Peyer's patch (tissue), 4 donors: ENCODE results near the gene SLC22A23. TPM values are rescaled to one million over a fixed set of nuclear protein-coding genes. Genes with fewer than 3 reads are reported as not detected.

ENCODE experiments used
- DNase-seq, 3 donors: peaks; one replicate each; pipeline ENCODE4 v3.0.0-alpha.2; 2017 to 2019
- H3K27ac ChIP-seq, 4 donors: fragments of 200-600 bp; sonication (generic); one replicate each; pipeline ENCODE4 v1.5.1; 2016 to 2019
- H3K27me3 ChIP-seq, 2 donors: fragments of 200-600 bp; sonication (generic); one replicate each; pipeline ENCODE4 v1.5.1; 2019
- H3K36me3 ChIP-seq, 3 donors: fragments of 200-600 bp; sonication (generic); one replicate each; pipeline ENCODE4 v1.5.1; 2016 to 2019
- H3K4me1 ChIP-seq, 4 donors: fragments of 200-600 bp; sonication (generic); one replicate each; pipeline ENCODE4 v1.5.1; 2016 to 2019
- H3K4me3 ChIP-seq, 4 donors: fragments of 200-600 bp; sonication (generic); 1 replicate in 3 of 4; 2 replicates in 1 of 4; pipeline ENCODE4 v1.5.1; 2016 to 2019; ENCODE audit warnings: mild to moderate bottlenecking in 1 of 4
- H3K9me3 ChIP-seq, 4 donors: fragments of 200-600 bp; sonication (generic); one replicate each; pipeline ENCODE4 v1.5.1; 2016 to 2019; ENCODE audit warnings: mild to moderate bottlenecking in 1 of 4
- POLR2A ChIP-seq, 2 donors: fragments of 450-650 bp; IDR thresholded peaks; one replicate each; pipeline ENCODE4 v1.5.1; 2017; ENCODE audit warnings: antibody characterized with exemption in 2 of 2, mild to moderate bottlenecking in 2 of 2, moderate library complexity in 2 of 2
- total RNA-seq, 4 donors: library from RNA; depleted of rRNA; stranded (reverse); fragments of >200 nt; gene quantifications; one replicate each; pipeline ENCODE4 v1.1.0, GENCODE V29; 2016
- TF ChIP-seq, protein P1 (sequence below), 6 experiments: fragments of 450-650 bp in 4 of 6; fragments of 200-600 bp in 2 of 6; sonication (generic) in 1 of 6; IDR thresholded peaks; one replicate each; pipeline ENCODE4 v1.5.1; 2017 to 2019; ENCODE audit warnings: antibody characterized with exemption in 6 of 6, mild to moderate bottlenecking in 3 of 6, moderate library complexity in 1 of 6

SLC22A23 gene
- total RNA-seq, 4 donors from 2014 or later, result 22.3 to 145 (median 91.6) TPM

DNA sequence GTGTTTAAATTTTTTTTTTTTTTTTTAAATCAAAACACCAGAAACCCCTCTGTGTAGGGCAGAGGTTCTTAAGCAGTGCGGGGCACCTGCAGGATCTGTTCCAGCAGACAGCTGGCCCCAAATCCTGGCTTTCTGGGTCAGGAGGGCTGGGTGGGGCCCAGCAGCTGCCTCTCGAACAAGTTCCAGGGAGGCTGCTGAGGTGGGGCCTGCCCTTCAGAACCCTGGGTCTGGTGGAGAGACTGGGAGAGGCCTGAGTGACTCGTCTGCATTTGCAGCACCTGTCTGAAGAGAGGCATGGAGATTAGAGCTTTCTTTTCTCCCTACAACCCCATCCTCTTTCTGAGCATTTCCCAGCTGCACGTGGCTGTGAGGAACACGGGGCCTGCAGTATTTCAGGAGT is 189.7 kb downstream of the SLC22A23 start:
- H3K4me3 ChIP-seq, result no peak overlapping the region
- no peaks in the 10 kb centered on the region for H3K9me3 ChIP-seq
- DNase-seq, result no peak
- no peak for TF ChIP-seq POLR2A (IDR thresholded peaks at IDR 0.05)
- TF ChIP-seq, protein P1, sequence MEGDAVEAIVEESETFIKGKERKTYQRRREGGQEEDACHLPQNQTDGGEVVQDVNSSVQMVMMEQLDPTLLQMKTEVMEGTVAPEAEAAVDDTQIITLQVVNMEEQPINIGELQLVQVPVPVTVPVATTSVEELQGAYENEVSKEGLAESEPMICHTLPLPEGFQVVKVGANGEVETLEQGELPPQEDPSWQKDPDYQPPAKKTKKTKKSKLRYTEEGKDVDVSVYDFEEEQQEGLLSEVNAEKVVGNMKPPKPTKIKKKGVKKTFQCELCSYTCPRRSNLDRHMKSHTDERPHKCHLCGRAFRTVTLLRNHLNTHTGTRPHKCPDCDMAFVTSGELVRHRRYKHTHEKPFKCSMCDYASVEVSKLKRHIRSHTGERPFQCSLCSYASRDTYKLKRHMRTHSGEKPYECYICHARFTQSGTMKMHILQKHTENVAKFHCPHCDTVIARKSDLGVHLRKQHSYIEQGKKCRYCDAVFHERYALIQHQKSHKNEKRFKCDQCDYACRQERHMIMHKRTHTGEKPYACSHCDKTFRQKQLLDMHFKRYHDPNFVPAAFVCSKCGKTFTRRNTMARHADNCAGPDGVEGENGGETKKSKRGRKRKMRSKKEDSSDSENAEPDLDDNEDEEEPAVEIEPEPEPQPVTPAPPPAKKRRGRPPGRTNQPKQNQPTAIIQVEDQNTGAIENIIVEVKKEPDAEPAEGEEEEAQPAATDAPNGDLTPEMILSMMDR (IDR thresholded peaks at IDR 0.05), result no peak
- H3K4me1 ChIP-seq, result peaks cover 0 to 13% (median 0%) of the 10 kb centered on the region in 4 donors
- peaks cover 0 to 45% (median 0%) of the 10 kb centered on the region in 3 donors for H3K36me3 ChIP-seq
- H3K27ac ChIP-seq, result no peak overlapping the region
- H3K27me3 ChIP-seq, result no peaks in the 10 kb centered on the region

DNA sequence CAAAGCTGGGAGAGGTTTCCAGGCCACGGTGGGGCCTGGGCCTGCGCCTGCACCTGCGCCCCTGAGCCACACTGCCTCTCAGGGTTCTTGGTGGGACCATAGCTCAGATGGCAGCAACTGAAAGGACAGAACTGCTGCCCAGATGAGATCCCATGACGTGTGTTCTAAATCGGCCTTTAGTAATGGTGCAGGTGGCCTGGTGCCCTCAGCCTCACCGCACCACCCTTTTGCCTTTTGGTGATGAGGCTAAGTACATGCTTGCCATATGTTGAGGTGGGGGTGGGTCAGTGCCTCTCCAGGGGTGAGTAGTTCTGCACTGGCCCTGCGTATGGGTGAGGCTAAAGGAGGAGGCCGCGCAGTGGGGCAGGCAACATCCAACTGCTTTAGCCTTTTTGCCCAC is 190.7 kb downstream of the SLC22A23 start:
- Histone ChIP-seq H3K4me3 (no peak overlapping the region), H3K27me3 (no peaks in the 10 kb centered on the region), H3K4me1 (peaks cover 0 to 13% (median 0%) of the 10 kb centered on the region in 4 donors), H3K9me3 (no peaks in the 10 kb centered on the region), H3K36me3 (peaks cover 0 to 36% (median 0%) of the 10 kb centered on the region in 3 donors), H3K27ac (no peak overlapping the region)
- TF ChIP-seq, protein P1 (IDR thresholded peaks at IDR 0.05), result no peak
- no peak for TF ChIP-seq POLR2A (IDR thresholded peaks at IDR 0.05)
- peak in 1 of 3 donors; percentile 43 for DNase-seq

DNA sequence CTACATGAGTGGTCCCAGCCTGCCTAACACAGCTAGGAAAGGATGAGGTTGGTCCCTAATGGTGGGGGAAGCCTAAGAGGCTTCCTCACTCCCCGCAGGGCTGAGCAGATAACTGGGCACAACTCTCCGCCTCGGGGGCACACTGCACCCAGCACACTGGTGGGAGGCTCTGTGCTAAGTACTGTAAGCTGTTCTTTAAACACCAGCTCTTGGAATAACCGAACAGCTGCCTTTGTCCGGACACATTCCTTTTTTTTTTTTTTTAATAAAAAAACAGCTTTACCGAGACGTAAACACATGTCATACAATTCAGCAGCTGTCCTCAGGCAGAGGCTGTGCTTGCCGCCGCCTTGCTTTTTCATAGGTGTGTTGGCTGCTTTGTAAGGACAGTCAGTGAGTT is 191.2 kb downstream of the SLC22A23 start:
- DNase-seq, result peak in 1 of 3 donors; percentile 40
- Histone ChIP-seq H3K4me1 (peaks cover 0 to 13% (median under 1%) of the 10 kb centered on the region in 4 donors), H3K4me3 (no peak overlapping the region), H3K27ac (no peak overlapping the region), H3K27me3 (no peaks in the 10 kb centered on the region), H3K9me3 (no peaks in the 10 kb centered on the region), H3K36me3 (peaks cover 0 to 34% (median 0%) of the 10 kb centered on the region in 3 donors)
- TF ChIP-seq POLR2A (IDR thresholded peaks at IDR 0.05), result no peak
- TF ChIP-seq, protein P1 (IDR thresholded peaks at IDR 0.05), result no peak

DNA sequence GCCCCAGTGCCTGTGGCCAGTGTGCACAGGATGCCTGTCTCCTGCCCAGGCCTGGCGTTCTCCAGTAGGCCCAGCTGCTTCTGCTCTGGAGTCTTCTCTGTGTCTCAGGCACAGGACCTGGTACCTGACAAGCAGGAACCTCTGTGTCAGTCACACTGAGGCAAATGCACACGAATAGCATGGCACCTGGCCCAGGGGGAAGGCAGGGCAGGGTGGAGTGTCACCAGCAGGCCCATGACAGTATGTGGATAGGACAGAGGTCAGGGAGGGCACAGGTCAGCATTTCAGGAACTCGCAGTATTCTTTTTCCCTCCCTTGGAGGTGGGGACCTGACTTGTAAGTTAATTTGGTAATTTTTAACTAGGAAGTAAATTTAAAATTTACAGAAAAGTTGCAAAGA is 192.5 kb downstream of the SLC22A23 start:
- Histone ChIP-seq H3K27ac (no peak overlapping the region), H3K27me3 (no peaks in the 10 kb centered on the region), H3K4me1 (peaks cover 0 to 25% (median 6%) of the 10 kb centered on the region in 4 donors), H3K4me3 (no peak overlapping the region), H3K36me3 (peaks cover 0 to 24% (median 0%) of the 10 kb centered on the region in 3 donors), H3K9me3 (no peaks in the 10 kb centered on the region)
- peak in 1 of 3 donors; percentile 46 for DNase-seq
- TF ChIP-seq, protein P1 (IDR thresholded peaks at IDR 0.05), result no peak
- no peak for TF ChIP-seq POLR2A (IDR thresholded peaks at IDR 0.05)

DNA sequence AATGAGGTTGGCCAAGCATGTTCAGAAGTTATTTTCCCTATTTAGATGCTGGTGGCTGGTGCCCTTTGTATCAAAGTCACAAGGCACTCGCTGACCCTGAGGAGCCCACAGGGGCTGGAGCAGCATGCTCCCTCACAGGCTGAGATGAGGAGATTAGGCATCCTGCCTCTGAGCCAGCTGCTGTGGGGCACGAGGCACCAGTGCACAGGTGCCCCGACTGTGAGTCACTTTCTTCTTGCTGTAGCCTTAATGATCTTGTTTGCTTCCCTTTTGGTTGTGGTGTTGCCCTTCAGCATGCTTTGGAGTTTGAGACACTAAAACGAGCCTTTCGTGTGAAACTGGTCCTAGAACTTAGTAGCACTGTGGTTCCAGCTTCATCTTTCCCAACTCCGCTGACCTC is 193.8 kb downstream of the SLC22A23 start:
- DNase-seq, result no peak
- Histone ChIP-seq H3K4me1 (peaks cover 0 to 25% (median 6%) of the 10 kb centered on the region in 4 donors), H3K9me3 (no peaks in the 10 kb centered on the region), H3K27me3 (no peaks in the 10 kb centered on the region), H3K27ac (no peak overlapping the region), H3K36me3 (peaks cover 0 to 13% (median 0%) of the 10 kb centered on the region in 3 donors), H3K4me3 (no peak overlapping the region)
- TF ChIP-seq POLR2A (IDR thresholded peaks at IDR 0.05), result no peak
- TF ChIP-seq, protein P1 (IDR thresholded peaks at IDR 0.05), result no peak

DNA sequence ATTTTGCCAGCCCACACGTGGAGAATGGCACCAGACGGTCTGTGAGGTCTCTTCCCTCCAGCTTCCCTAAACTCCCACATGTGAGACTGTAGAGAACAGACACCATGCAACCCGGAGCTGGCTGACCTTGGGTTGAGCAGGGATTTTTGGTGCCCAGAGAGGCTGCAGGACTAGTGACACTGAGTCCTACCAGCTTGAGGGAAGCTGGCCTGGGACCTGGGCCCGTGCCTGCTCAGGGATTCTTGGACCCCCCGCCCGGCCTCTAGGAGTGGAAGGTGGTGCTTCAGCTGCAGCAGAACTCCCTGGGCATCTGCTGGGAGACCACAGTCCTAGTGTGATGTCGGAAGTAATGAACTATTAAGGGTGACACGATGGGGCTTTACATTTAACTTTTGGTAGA is 194.9 kb downstream of the SLC22A23 start:
- DNase-seq, result no peak
- Histone ChIP-seq H3K27ac (no peak overlapping the region), H3K36me3 (peaks cover 0 to 13% (median 0%) of the 10 kb centered on the region in 3 donors)

More for the DNA sequence above, 194.9 kb downstream of the SLC22A23 start:
- Histone ChIP-seq H3K9me3 (no peaks in the 10 kb centered on the region), H3K27me3 (no peaks in the 10 kb centered on the region), H3K4me1 (peaks cover 0 to 25% (median 6%) of the 10 kb centered on the region in 4 donors), H3K4me3 (no peak overlapping the region)
- TF ChIP-seq POLR2A (IDR thresholded peaks at IDR 0.05), result no peak
- TF ChIP-seq, protein P1 (IDR thresholded peaks at IDR 0.05), result no peak
